Tibial nerve (tissue), 4 donors: Measurements from ENCODE around the gene RBM34. TPM values are rescaled to one million over a fixed set of nuclear protein-coding genes. Genes with fewer than 3 reads are reported as not detected.

Experiments
- DNase-seq, 2 donors: peaks; one replicate each; pipeline ENCODE4 v3.0.0-alpha.2; 2019; ENCODE audit warnings: low spot score in 2 of 2
- H3K27ac ChIP-seq, 4 donors: fragments of 200-600 bp; sonication (generic) in 3 of 4; one replicate each; pipeline ENCODE4 v1.5.1; 2017 to 2019; ENCODE audit warnings: mild to moderate bottlenecking in 1 of 4
- H3K27me3 ChIP-seq, 2 donors: fragments of 200-600 bp; sonication (generic) in 1 of 2; one replicate each; pipeline versions ENCODE4 v1.5.1 to v1.6.0; 2017 to 2019
- H3K36me3 ChIP-seq, 3 donors: fragments of 200-600 bp; sonication (generic); one replicate each; pipeline ENCODE4 v1.5.1; 2018 to 2019
- H3K4me1 ChIP-seq, 4 donors: fragments of 200-600 bp; sonication (generic) in 3 of 4; one replicate each; pipeline ENCODE4 v1.5.1; 2017 to 2019
- H3K4me3 ChIP-seq, 4 donors: fragments of 200-600 bp; sonication (generic) in 3 of 4; one replicate each; pipeline ENCODE4 v1.5.1; 2017 to 2019; ENCODE audit warnings: mild to moderate bottlenecking in 1 of 4, moderate library complexity in 1 of 4
- H3K9me3 ChIP-seq, 4 donors: fragments of 200-600 bp; sonication (generic) in 3 of 4; one replicate each; pipeline ENCODE4 v1.5.1; 2017 to 2019
- EP300 ChIP-seq, 2 donors: sonication (generic); formaldehyde crosslinking; IDR thresholded peaks; one replicate each; pipeline ENCODE4 v1.6.1; 2017; ENCODE audit warnings: antibody characterized with exemption in 2 of 2, mild to moderate bottlenecking in 1 of 2
- POLR2A ChIP-seq, 2 donors: fragments of 450-650 bp; IDR thresholded peaks; one replicate each; pipeline ENCODE4 v1.6.1; 2017; ENCODE audit warnings: antibody characterized with exemption in 2 of 2, mild to moderate bottlenecking in 2 of 2, moderate library complexity in 2 of 2
- WGBS, 2 donors: methylation state at CpG; one replicate each; pipeline ENCODE4 v1.1.5; 2018; 5-methylcytosine and 5-hydroxymethylcytosine counted together
- total RNA-seq, 4 donors: library from RNA; depleted of rRNA; stranded (reverse); fragments of >200 nt; gene quantifications; one replicate each; pipeline ENCODE4 v1.1.0, GENCODE V29; 2016
- TF ChIP-seq, protein P1 (sequence below), 5 experiments: fragments of 200-600 bp in 3 of 5; fragments of 450-650 bp in 2 of 5; sonication (generic) in 3 of 5; IDR thresholded peaks; one replicate each; pipeline ENCODE4 v1.5.1; 2016 to 2019; ENCODE audit warnings: antibody characterized with exemption in 5 of 5, mild to moderate bottlenecking in 3 of 5, moderate library complexity in 2 of 5

Gene RBM34
- total RNA-seq, 4 donors from 2014 or later: 47.4 to 92.5 (median 51.2) TPM

DNA sequence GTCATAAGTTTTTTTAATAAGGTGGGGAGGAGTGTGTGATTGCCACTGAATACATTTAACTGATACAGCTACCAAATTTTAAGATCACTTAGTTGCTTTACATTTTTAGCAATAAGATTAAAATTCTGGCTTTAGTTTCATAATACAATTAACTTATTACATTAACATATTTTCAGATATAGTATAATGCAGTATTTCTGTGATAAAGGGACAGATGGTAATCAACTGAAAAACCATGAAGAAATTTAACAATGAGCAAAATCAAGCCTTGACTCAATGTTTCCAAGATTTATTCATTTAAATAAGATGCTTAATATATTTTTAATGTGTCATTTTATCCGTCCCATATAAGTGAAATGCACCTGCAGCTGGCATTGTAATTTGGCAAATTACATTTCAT lies 36.4 kb downstream of the RBM34 start:
- TF ChIP-seq POLR2A (IDR thresholded peaks at IDR 0.05) (no peak), EP300 (IDR thresholded peaks at IDR 0.05) (no peak)
- TF ChIP-seq, protein P1, sequence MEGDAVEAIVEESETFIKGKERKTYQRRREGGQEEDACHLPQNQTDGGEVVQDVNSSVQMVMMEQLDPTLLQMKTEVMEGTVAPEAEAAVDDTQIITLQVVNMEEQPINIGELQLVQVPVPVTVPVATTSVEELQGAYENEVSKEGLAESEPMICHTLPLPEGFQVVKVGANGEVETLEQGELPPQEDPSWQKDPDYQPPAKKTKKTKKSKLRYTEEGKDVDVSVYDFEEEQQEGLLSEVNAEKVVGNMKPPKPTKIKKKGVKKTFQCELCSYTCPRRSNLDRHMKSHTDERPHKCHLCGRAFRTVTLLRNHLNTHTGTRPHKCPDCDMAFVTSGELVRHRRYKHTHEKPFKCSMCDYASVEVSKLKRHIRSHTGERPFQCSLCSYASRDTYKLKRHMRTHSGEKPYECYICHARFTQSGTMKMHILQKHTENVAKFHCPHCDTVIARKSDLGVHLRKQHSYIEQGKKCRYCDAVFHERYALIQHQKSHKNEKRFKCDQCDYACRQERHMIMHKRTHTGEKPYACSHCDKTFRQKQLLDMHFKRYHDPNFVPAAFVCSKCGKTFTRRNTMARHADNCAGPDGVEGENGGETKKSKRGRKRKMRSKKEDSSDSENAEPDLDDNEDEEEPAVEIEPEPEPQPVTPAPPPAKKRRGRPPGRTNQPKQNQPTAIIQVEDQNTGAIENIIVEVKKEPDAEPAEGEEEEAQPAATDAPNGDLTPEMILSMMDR (IDR thresholded peaks at IDR 0.05): no peak
- Histone ChIP-seq H3K4me1 (peaks cover 0 to 68% (median 24%) of the 10 kb centered on the region in 4 donors), H3K27me3 (no peaks in the 10 kb centered on the region), H3K36me3 (peaks cover 0 to 34% (median 16%) of the 10 kb centered on the region in 3 donors), H3K27ac (no peak overlapping the region), H3K9me3 (no peaks in the 10 kb centered on the region), H3K4me3 (no peak overlapping the region)
- WGBS, 2 donors: 67 to 70% methylated on average over 1 of the region's 1 CpG
- no peak for DNase-seq

DNA sequence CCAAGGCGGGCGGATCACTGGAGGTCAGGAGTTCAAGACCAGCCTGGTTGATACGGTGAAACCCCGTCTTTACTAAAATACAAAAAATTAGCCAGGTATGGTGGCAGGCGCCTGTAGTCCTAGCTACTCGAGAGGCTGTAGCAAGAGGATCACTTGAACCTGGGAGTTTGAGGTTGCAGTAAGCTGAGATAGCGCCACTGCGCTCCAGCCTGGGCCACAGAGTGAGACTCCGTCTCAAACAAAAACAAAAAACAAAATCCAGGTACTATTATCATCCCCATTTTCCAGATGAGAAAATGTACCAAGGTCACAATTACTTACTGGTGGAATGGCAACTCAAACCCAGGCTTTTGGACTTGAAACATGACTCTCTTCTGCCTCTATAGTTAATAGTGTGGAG lies 36.9 kb downstream of the RBM34 start:
- peaks cover 0 to 40% (median 16%) of the 10 kb centered on the region in 3 donors for H3K36me3 ChIP-seq
- WGBS, 2 donors: 92 to 93% methylated on average over 9 of the region's 9 CpGs
- no peak overlapping the region for H3K27ac ChIP-seq
- H3K4me1 ChIP-seq: peaks cover 0 to 65% (median 24%) of the 10 kb centered on the region in 4 donors
- H3K4me3 ChIP-seq: no peak overlapping the region
- H3K27me3 ChIP-seq: no peaks in the 10 kb centered on the region
- DNase-seq: no peak
- no peaks in the 10 kb centered on the region for H3K9me3 ChIP-seq
- TF ChIP-seq POLR2A (IDR thresholded peaks at IDR 0.05): no peak
- TF ChIP-seq, protein P1 (IDR thresholded peaks at IDR 0.05): no peak
- no peak for TF ChIP-seq EP300 (IDR thresholded peaks at IDR 0.05)

DNA sequence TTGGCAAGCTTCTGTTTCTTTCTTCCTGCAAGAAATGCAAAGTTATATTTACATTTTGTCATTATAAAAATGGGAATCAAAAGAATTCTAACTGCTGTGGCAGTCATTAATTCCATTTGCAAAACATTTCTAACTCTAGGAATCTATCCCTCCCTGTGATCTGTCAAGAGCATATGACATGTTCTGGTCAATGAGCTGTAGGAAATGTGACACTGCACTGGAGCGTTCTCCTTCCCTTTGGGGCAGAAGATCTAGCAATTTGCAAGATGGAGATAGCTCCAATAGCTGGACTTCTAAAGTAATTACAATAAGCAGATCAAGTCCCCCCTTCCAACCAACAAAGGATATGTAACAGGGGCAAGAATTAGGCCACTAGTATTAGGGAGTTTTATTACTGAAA lies 38.7 kb downstream of the RBM34 start:
- Histone ChIP-seq H3K9me3 (no peaks in the 10 kb centered on the region), H3K4me3 (no peak overlapping the region), H3K27ac (no peak overlapping the region), H3K27me3 (no peaks in the 10 kb centered on the region), H3K36me3 (peaks cover 0 to 57% (median 16%) of the 10 kb centered on the region in 3 donors), H3K4me1 (peaks cover 0 to 61% (median 22%) of the 10 kb centered on the region in 4 donors)
- DNase-seq: no peak
- TF ChIP-seq, protein P1 (IDR thresholded peaks at IDR 0.05): no peak
- TF ChIP-seq EP300 (IDR thresholded peaks at IDR 0.05) (no peak), POLR2A (IDR thresholded peaks at IDR 0.05) (no peak)
- WGBS, 2 donors: 62 to 83% methylated on average over 1 of the region's 1 CpG

DNA sequence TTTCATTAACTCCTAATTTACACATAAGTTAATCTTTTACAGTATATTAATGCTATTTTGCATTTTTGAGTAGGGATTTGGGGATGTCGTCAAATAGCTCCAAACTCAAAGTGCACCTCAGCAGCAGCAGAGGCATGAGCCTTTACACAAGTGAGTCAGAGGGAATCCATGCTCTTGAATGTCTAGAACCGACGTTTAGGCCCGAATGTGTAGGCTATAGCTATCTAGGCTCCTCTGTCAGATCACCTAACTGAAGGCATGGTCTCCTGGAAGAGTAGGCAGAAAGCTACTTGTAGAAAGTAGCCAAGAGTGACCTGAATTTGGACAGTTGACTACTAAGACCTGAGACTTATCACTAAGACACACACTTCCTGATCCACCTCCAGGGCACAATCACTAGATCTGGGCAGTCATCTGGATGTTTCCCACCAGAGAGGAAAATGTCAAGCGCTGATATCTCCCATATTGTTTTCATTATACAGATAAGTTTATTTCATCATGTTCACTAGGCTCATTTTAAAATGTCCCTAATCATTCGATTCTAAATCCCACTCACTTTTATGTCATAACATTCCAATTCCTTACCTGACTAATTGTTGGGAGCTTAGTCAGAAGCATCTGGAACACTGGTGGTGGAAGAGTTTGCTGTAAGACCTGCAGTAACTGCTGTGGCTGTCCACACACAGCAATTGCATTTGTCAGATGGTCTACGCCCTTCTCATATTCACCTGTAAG lies 47.7 kb downstream of the RBM34 start:
- no peak overlapping the region for H3K27ac ChIP-seq
- 91 to 92% methylated on average over 7 of the region's 7 CpGs for WGBS, 2 donors
- H3K4me3 ChIP-seq: no peak overlapping the region
- H3K36me3 ChIP-seq: peaks cover 2 to 90% (median 9%) of the 10 kb centered on the region in 3 donors
- H3K9me3 ChIP-seq: no peaks in the 10 kb centered on the region
- no peaks in the 10 kb centered on the region for H3K27me3 ChIP-seq
- H3K4me1 ChIP-seq: peaks cover 0 to 13% (median 0%) of the 10 kb centered on the region in 4 donors
- DNase-seq: no peak
- no peak for TF ChIP-seq POLR2A (IDR thresholded peaks at IDR 0.05)
- TF ChIP-seq, protein P1 (IDR thresholded peaks at IDR 0.05): no peak
- TF ChIP-seq EP300 (IDR thresholded peaks at IDR 0.05): no peak
